Karpas-422 (cell line): Measurements from ENCODE around the gene PPM1L. TPM values are rescaled to one million over a fixed set of nuclear protein-coding genes. Genes with fewer than 3 reads are reported as not detected.
A peak's percentile ranks its signal among the peaks of the same experiment; 100 is the strongest.

Source experiments
- DNase-seq: peaks from one replicate; pipeline ENCODE4 v3.0.0-alpha.2; 2015
- H2AFZ ChIP-seq: fragments of 200-600 bp; sonication (generic); 2 replicates; pipeline ENCODE4 v1.6.1; 2014; ENCODE audit warnings: antibody characterized with exemption, low read length, mixed read lengths
- H3K27ac ChIP-seq: fragments of 200-600 bp; sonication (generic); 2 replicates; pipeline ENCODE4 v1.5.1; 2014; ENCODE audit warnings: mild to moderate bottlenecking, low read length, moderate library complexity
- H3K27me3 ChIP-seq: fragments of 200-600 bp; sonication (generic); 2 replicates; pipeline ENCODE4 v1.6.1; 2014; ENCODE audit warnings: low read length, mixed read lengths
- H3K36me3 ChIP-seq: fragments of 200-600 bp; sonication (generic); 2 replicates; pipeline ENCODE4 v1.6.1; 2014; ENCODE audit warnings: low read length, mixed read lengths; ENCODE audit not compliant: insufficient read depth
- H3K4me1 ChIP-seq: fragments of 200-600 bp; sonication (generic); 2 replicates; pipeline ENCODE4 v1.6.1; 2014; ENCODE audit warnings: mild to moderate bottlenecking, low read length, mixed read lengths
- H3K4me2 ChIP-seq: fragments of 200-600 bp; sonication (generic); 2 replicates; pipeline ENCODE4 v1.6.1; 2014; ENCODE audit warnings: low read length, low read depth, mild to moderate bottlenecking; ENCODE audit not compliant: poor library complexity, severe bottlenecking
- H3K4me3 ChIP-seq: fragments of 200-600 bp; sonication (generic); 2 replicates; pipeline ENCODE4 v1.5.1; 2014; ENCODE audit warnings: mild to moderate bottlenecking, antibody characterized with exemption, low read length, mixed read lengths
- H3K79me2 ChIP-seq: fragments of 200-600 bp; sonication (generic); 2 replicates; pipeline ENCODE4 v1.6.1; 2014; ENCODE audit warnings: mild to moderate bottlenecking, low read length, mixed read lengths
- H3K9ac ChIP-seq: fragments of 200-600 bp; sonication (generic); 2 replicates; pipeline ENCODE4 v1.6.0; 2014; ENCODE audit warnings: low read length
- H3K9me2 ChIP-seq: fragments of 200-600 bp; sonication (generic), shearing (Covaris generic); replicated peaks from 2 replicates; pipeline ENCODE4 v1.6.0; 2014; ENCODE audit warnings: mild to moderate bottlenecking, low read length, moderate library complexity; ENCODE audit not compliant: insufficient read depth
- H3K9me3 ChIP-seq: fragments of 300-700, 200-600 bp; sonication (generic); 2 replicates; pipeline ENCODE4 v1.6.1; 2014; ENCODE audit warnings: low read length, mixed read lengths
- H4K20me1 ChIP-seq: fragments of 200-600 bp; sonication (generic); 2 replicates; pipeline ENCODE4 v1.6.1; 2014; ENCODE audit warnings: mild to moderate bottlenecking, antibody characterized with exemption, low read length, low read depth; ENCODE audit not compliant: insufficient read depth
- total RNA-seq: library from RNA; depleted of rRNA; stranded (reverse); fragments of >200 nt; shearing (Covaris generic); gene quantifications from 2 replicates; pipeline ENCODE4 v1.2.3, GENCODE V29; 2014; ENCODE audit warnings: low replicate concordance

PPM1L gene
- total RNA-seq, 1 experiment from 2014 or later = 1.8 TPM

DNA sequence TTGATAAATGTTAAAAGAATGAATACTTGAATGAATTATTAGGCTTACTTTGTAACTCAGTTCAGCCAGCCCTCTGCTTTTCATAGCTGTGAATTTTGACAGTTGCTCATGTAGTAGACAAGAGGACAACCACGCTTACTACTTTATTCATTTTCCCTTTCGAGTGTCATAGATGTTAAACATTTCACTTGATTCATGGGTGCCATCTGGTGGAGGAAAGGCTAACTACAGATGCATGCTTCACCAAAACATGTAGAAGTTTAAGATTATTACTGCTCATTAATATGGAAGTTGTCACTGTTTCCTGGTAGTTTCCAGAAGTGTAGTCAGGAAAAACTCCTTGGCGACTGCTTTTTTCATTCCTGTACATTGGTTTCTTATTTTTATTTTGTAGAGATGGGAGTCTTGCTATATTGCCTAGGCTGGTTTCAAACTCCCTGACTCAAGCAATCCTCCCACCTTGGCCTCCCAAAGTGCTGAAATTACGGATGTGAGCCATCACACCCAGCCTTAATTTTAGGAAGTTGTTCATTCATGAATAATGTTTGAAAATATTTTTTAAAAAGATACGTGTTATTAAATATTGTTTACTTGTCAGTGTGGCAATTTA, 186.0 kb downstream of the PPM1L start:
- DNase-seq = peak; percentile 83
- no peak overlapping the region for H3K9ac ChIP-seq
- H3K9me3 ChIP-seq = no peaks in the 10 kb centered on the region
- H3K36me3 ChIP-seq = no peaks in the 10 kb centered on the region
- no peaks in the 10 kb centered on the region for H3K79me2 ChIP-seq
- no peak overlapping the region for H2AFZ ChIP-seq
- no peaks in the 10 kb centered on the region for H3K27me3 ChIP-seq
- no peak overlapping the region for H3K27ac ChIP-seq
- no peaks in the 10 kb centered on the region for H3K9me2 ChIP-seq
- no peaks in the 10 kb centered on the region for H3K4me1 ChIP-seq
- no peak overlapping the region for H3K4me3 ChIP-seq
- H4K20me1 ChIP-seq = no peaks in the 10 kb centered on the region
- H3K4me2 ChIP-seq = no peak overlapping the region

DNA sequence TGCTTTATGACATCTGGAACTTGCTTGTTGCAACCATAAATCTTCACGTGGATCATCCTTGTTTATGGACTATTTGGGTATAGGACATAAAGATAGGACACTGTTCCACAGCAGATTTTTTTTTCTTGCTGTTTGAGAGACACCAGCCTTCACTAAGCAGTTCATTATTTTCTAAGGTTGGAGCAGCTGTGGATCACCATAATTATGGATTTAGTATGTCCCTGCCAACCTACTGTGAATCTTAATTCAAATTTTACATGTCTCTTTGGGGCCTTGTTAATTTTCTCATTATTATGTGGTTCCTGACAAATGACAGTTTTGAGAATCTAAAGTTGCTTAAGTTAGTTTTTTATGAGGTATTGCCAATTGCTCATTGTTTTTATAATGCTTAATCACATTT, 188.0 kb downstream of the PPM1L start:
- no peak overlapping the region for H3K9ac ChIP-seq
- no peaks in the 10 kb centered on the region for H3K9me3 ChIP-seq
- no peaks in the 10 kb centered on the region for H3K36me3 ChIP-seq
- DNase-seq = no peak
- no peak overlapping the region for H3K4me3 ChIP-seq
- no peak overlapping the region for H3K27ac ChIP-seq
- no peak overlapping the region for H3K4me2 ChIP-seq
- no peaks in the 10 kb centered on the region for H4K20me1 ChIP-seq
- H3K27me3 ChIP-seq = no peaks in the 10 kb centered on the region
- no peaks in the 10 kb centered on the region for H3K9me2 ChIP-seq
- no peak overlapping the region for H2AFZ ChIP-seq
- no peaks in the 10 kb centered on the region for H3K79me2 ChIP-seq
- H3K4me1 ChIP-seq = no peaks in the 10 kb centered on the region; the same call in 1 of the 2 replicates

DNA sequence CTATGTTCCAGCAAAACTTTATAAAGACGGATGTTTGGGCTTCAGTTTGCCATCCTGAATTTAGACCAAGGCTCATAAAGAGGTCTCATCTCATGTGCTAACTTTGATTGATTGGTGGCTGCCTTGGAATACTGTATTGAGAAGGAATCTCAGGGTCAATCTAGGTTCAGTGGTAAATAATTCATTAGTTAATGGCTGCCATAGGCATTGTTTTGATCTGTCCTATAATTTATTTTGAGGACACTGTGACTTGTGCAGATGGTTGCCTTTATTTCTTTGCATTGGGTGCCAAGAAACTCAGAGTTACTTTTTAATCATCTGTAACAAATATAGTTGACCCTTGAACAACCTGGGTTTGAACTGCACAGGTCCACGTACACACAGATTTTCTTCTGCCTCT, 189.3 kb downstream of the PPM1L start:
- Histone ChIP-seq H3K36me3 (no peaks in the 10 kb centered on the region), H2AFZ (no peak overlapping the region), H3K79me2 (no peaks in the 10 kb centered on the region), H3K9me2 (no peaks in the 10 kb centered on the region), H3K4me3 (no peak overlapping the region), H3K27ac (no peak overlapping the region), H3K9me3 (no peaks in the 10 kb centered on the region), H3K4me2 (no peak overlapping the region), H3K27me3 (no peaks in the 10 kb centered on the region), H3K4me1 (no peaks in the 10 kb centered on the region; the same call in 1 of the 2 replicates), H3K9ac (no peak overlapping the region), H4K20me1 (no peaks in the 10 kb centered on the region)
- no peak for DNase-seq

DNA sequence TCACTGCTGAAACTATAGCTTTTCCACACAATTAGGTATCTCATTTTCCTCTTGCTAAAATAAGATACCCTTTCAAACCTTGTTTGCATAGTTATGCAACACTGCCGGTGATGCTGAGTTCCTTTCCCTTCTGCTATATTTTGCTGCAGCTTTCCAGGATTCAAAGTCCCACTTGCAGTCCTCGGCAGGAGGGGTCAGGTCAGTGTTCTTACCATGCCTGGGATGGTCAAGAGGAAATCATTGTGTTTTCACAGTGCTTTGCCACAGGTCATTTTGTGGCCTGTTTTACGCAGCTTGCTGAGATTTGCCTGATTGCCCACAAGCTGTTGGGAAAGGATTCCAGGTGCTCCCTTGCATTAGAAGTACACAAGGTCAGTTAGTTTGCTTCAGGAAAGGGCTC, 192.2 kb downstream of the PPM1L start:
- Histone ChIP-seq H3K4me1 (no peaks in the 10 kb centered on the region; the same call in 1 of the 2 replicates), H3K4me3 (no peak overlapping the region), H4K20me1 (no peaks in the 10 kb centered on the region), H3K27ac (no peak overlapping the region), H3K4me2 (no peak overlapping the region), H2AFZ (no peak overlapping the region), H3K27me3 (no peaks in the 10 kb centered on the region), H3K79me2 (no peaks in the 10 kb centered on the region), H3K9me2 (no peaks in the 10 kb centered on the region), H3K36me3 (no peaks in the 10 kb centered on the region), H3K9me3 (no peaks in the 10 kb centered on the region), H3K9ac (no peak overlapping the region)
- DNase-seq = no peak

DNA sequence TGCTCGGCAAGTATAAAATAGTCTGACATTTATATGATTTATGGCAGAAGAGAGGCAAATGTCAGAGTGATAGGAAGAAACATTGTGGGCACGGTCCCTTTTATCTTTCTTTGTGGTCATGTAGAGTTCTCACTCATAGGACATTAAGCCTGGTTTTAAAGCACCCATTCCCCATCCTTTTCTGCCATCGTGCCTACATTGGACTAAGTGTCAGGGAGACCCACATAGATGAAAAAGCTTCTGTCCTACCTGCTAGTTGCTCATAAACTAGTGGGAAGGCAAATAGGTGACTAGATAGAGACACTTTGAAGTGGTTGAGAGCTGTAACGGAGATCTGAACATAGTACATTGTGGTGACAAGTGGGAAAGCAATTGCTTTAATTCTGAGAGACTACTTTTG, 193.4 kb downstream of the PPM1L start:
- Histone ChIP-seq H2AFZ (no peak overlapping the region), H3K36me3 (no peaks in the 10 kb centered on the region), H3K4me1 (no peaks in the 10 kb centered on the region; the same call in 1 of the 2 replicates), H3K4me2 (no peak overlapping the region), H4K20me1 (no peaks in the 10 kb centered on the region), H3K9me2 (no peaks in the 10 kb centered on the region), H3K9me3 (no peaks in the 10 kb centered on the region), H3K4me3 (no peak overlapping the region), H3K27ac (no peak overlapping the region), H3K9ac (no peak overlapping the region), H3K27me3 (no peaks in the 10 kb centered on the region), H3K79me2 (no peaks in the 10 kb centered on the region)
- DNase-seq = no peak

DNA sequence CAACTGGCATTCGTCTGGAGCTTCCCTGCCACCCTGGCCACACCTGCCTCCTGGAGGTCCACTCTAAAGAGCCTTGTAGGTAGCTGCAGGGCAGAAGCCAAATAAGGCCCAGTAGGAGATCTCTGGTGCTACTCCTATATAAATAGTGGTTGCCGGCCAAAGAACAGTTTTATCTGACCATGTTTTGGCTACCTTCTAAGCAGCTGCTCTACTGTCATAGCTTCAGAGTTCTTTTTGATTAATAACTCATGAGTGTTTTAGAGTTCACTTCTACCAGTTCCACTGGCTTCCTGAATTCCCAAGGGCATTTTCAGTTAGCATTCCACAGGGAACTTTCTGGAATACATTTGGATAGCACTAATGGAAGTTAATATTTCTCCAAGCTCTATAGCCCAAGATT, 194.5 kb downstream of the PPM1L start:
- Histone ChIP-seq H4K20me1 (no peaks in the 10 kb centered on the region), H2AFZ (no peak overlapping the region), H3K4me2 (no peak overlapping the region), H3K9me3 (no peaks in the 10 kb centered on the region), H3K36me3 (no peaks in the 10 kb centered on the region), H3K27ac (no peak overlapping the region), H3K79me2 (no peaks in the 10 kb centered on the region), H3K4me3 (no peak overlapping the region), H3K27me3 (no peaks in the 10 kb centered on the region), H3K9ac (no peak overlapping the region), H3K4me1 (no peaks in the 10 kb centered on the region; the same call in 1 of the 2 replicates), H3K9me2 (no peaks in the 10 kb centered on the region)
- DNase-seq = no peak

DNA sequence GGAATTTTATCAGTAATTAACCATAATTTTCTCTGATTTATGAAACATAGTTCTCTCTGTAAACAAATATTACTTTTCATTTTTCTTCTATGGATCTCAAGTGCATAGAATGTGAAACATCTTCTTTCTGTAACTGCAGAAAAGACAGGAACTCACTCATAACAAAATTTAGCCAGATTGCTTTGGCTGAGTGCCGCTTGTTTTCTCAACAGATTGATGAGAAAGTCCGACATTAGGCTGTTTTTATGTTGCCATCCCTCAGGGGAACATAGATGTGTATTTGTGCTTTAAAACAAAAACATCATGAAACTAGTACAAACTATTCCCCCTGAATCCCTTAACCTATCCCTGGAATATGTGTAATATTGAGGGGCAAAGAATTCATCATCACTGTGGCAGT, 194.9 kb downstream of the PPM1L start:
- Histone ChIP-seq H3K4me2 (no peak overlapping the region), H3K9me3 (no peaks in the 10 kb centered on the region), H3K9me2 (no peaks in the 10 kb centered on the region), H3K27me3 (no peaks in the 10 kb centered on the region), H3K27ac (no peak overlapping the region), H3K79me2 (no peaks in the 10 kb centered on the region), H3K9ac (no peak overlapping the region), H4K20me1 (no peaks in the 10 kb centered on the region), H3K4me3 (no peak overlapping the region), H3K36me3 (no peaks in the 10 kb centered on the region), H2AFZ (no peak overlapping the region), H3K4me1 (no peaks in the 10 kb centered on the region; the same call in 1 of the 2 replicates)
- no peak for DNase-seq

DNA sequence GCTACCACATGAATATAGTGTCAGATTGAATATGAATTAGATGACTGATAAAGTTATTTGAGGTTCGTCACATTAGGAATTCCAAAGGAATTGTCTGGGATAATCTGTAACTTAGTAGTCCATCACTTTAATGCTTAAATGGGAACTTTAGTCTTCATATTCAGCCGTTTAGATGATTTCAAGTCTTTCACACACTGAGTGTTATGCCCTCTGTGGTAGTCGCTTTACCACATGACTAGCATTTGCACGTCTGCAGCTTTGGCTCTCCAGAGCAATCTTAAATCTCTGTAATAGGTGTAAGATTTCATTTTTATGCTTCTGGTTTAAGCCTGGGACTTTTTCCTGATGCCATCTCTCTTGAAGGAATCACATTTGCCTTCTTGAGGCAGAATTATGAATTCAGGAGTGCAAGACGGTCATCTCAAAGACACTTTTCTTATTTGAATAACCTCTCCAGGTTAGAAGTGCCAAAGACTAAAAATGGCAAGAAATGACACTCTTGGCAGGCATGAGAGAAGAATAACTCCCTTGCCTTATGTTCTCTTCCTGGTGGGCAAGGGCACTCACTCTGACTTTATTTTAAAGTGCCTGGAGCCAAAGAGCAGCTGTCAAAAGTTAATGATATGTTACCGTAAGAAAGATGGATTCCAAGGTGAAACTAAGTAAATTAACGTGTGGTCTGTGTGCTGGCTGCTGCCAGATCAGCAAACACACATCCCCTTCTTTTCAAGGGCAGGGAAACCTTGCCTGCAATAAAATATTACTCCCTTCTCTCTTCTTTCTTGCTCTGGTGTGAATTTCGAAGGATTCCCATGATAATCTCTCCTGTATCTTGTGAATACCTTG, 195.8 kb downstream of the PPM1L start:
- H3K9ac ChIP-seq = no peak overlapping the region
- H3K27ac ChIP-seq = no peak overlapping the region
- H3K9me2 ChIP-seq = no peaks in the 10 kb centered on the region
- H3K79me2 ChIP-seq = no peaks in the 10 kb centered on the region
- no peaks in the 10 kb centered on the region for H3K9me3 ChIP-seq
- H3K4me1 ChIP-seq = no peaks in the 10 kb centered on the region; the same call in 1 of the 2 replicates
- H3K27me3 ChIP-seq = no peaks in the 10 kb centered on the region
- H4K20me1 ChIP-seq = no peaks in the 10 kb centered on the region
- no peak overlapping the region for H2AFZ ChIP-seq
- H3K4me2 ChIP-seq = no peak overlapping the region
- H3K4me3 ChIP-seq = no peak overlapping the region
- no peak for DNase-seq
- no peaks in the 10 kb centered on the region for H3K36me3 ChIP-seq
